ENCODE data around the gene HSPB9. TPM values are rescaled to one million over a fixed set of nuclear protein-coding genes. Genes with fewer than 3 reads are reported as not detected.

HSPB9 gene, protein sequence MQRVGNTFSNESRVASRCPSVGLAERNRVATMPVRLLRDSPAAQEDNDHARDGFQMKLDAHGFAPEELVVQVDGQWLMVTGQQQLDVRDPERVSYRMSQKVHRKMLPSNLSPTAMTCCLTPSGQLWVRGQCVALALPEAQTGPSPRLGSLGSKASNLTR
- total RNA-seq, result not detected

DNA sequence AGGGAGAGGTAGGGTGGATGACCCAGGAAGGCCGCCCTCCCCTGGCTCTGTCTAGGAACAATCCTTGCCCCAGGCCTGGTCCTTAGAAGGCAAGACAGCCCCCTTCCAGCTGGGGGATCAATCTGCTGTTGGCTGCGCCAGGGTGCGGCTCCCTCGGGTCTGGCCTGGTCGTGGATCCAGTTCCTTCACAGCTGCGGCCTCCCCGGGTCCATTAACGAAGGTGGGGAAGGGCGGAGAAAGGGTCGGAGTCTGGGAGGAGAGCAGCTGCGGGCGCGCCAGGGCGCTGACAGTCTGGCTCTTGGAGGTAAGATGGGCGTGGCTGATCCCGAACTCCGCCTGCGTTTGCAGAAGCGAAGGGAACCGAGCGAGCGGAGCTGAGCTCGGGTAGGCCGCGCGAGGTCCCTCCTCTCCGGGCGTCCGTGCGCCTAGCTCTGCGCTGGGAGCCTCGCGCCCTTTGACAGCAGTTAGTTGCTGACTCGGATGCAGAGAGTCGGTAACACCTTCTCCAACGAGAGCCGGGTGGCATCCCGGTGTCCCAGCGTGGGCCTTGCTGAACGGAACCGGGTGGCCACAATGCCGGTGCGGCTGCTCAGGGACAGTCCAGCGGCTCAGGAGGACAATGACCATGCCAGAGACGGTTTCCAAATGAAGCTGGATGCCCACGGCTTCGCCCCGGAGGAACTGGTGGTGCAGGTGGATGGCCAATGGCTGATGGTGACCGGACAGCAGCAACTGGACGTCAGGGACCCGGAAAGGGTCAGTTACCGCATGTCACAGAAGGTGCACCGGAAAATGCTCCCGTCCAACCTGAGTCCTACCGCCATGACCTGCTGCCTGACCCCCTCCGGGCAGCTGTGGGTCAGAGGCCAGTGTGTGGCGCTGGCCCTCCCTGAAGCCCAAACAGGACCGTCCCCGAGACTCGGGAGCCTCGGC, at the start of gene HSPB9:
HSPB9 (plus strand) TSS at position 434 of the 933 bp plus-strand sequence; CDS start at position 481, 47 bp downstream.
- TF ChIP-seq, protein P1, sequence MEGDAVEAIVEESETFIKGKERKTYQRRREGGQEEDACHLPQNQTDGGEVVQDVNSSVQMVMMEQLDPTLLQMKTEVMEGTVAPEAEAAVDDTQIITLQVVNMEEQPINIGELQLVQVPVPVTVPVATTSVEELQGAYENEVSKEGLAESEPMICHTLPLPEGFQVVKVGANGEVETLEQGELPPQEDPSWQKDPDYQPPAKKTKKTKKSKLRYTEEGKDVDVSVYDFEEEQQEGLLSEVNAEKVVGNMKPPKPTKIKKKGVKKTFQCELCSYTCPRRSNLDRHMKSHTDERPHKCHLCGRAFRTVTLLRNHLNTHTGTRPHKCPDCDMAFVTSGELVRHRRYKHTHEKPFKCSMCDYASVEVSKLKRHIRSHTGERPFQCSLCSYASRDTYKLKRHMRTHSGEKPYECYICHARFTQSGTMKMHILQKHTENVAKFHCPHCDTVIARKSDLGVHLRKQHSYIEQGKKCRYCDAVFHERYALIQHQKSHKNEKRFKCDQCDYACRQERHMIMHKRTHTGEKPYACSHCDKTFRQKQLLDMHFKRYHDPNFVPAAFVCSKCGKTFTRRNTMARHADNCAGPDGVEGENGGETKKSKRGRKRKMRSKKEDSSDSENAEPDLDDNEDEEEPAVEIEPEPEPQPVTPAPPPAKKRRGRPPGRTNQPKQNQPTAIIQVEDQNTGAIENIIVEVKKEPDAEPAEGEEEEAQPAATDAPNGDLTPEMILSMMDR (IDR thresholded peaks at IDR 0.05; ENCODE audit: low read depth), result no peak

DNA sequence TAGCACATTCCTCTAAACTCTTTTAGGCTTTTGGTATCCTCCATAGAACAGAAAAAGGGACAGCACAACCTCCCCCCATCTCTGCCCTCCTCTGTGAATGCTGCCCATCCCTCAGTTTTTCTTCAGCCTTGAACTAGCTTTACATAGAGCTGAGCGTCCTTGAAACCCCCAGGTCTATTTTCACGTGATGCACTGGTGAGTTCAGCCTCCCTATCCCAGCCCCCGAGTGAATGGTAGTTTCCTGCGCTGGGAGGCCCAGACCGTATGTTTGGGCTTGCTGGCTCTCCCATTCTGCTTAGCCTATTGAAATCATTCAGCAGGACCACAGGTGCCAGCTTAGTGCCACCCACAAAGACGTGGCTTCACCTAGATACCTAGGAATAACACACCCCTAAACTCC, 46.8 kb upstream of the HSPB9 start:
- TF ChIP-seq, protein P1 (IDR thresholded peaks at IDR 0.05; ENCODE audit: low read depth), result no peak

GRCh38 chr17:42076797-42077559, 45.6 kb upstream of the HSPB9 start:
- TF ChIP-seq, protein P1 (IDR thresholded peaks at IDR 0.05; ENCODE audit: low read depth), result no peak

DNA sequence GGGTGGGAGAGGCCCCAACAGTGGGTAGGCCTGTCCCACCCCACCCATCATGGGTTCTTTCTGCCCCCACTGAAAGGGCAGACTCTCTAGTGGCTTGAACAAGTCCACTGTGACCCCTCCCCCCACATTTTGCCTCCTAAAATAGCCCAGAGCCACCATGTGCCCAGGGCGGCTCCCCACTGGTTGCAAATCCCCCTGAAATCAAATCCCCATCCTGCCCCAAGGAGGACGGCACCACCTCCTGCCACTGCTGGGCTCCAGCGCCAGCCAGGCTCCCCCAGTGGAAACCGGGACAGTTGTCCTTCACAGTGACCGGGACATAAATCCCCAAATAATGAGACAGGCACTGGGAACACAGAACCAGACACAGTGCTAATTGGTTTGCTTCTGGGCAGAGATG, 44.8 kb upstream of the HSPB9 start:
- TF ChIP-seq, protein P1 (IDR thresholded peaks at IDR 0.05; ENCODE audit: low read depth), result no peak

- TF ChIP-seq, protein P1 (IDR thresholded peaks at IDR 0.05; ENCODE audit: low read depth), result no peak
Measured at GRCh38 chr17:42078396-42079043, 44.1 kb upstream of the HSPB9 start.

DNA sequence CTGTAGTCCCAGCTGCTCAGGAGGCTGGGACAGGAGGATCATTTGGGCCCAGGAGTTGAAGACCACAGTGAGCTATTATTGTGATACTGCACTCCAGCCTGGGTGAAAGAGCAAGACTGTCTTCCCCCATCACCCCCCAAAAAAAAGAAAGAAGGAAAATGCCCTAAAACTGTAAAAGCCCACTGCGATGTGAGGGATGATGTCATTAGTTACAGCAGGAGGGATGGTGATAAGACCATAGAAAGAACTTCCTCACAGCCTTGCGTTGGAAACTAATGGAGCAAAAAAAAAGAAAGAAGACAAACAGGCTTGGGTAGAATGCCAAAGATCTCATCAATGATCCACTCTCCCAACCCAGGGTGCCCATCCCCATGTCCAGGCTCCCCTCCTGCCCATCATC, 43.1 kb upstream of the HSPB9 start:
- TF ChIP-seq, protein P1 (IDR thresholded peaks at IDR 0.05; ENCODE audit: low read depth), result no peak

All from subcutaneous adipose tissue (tissue), 4 donors.